Stomach (tissue), 9 donors: Measurements from ENCODE around the gene URI1. TPM values are rescaled to one million over a fixed set of nuclear protein-coding genes. Genes with fewer than 3 reads are reported as not detected.

Experiments used
- DNase-seq, 2 donors: peaks; one replicate each; pipeline versions ENCODE4 v3.0.0 to v3.0.0-alpha.2; 2013 to 2019
- H3K27ac ChIP-seq, 5 donors: fragments of 200-600 bp in 4 of 5; sonication (generic) in 4 of 5; one replicate each; pipeline ENCODE4 v1.5.1; 2013 to 2019; ENCODE audit warnings: mild to moderate bottlenecking in 1 of 5, moderate library complexity in 1 of 5
- H3K27me3 ChIP-seq, 3 donors: fragments of 200-600 bp; sonication (generic); one replicate each; pipeline ENCODE4 v1.5.1; 2017 to 2019; ENCODE audit warnings: mixed run types in 1 of 3
- H3K36me3 ChIP-seq, 4 donors: fragments of 200-600 bp; sonication (generic); 1 replicate in 3 of 4; 2 replicates in 1 of 4; pipeline ENCODE4 v1.5.1; 2016 to 2019
- H3K4me1 ChIP-seq, 4 donors: fragments of 200-600 bp; sonication (generic); one replicate each; pipeline ENCODE4 v1.5.1; 2016 to 2019
- H3K4me3 ChIP-seq, 4 donors: fragments of 200-600 bp; sonication (generic) in 3 of 4; one replicate each; pipeline ENCODE4 v1.5.1; 2016 to 2019; ENCODE audit warnings: mild to moderate bottlenecking in 1 of 4
- H3K9me3 ChIP-seq, 4 donors: fragments of 200-600 bp; sonication (generic); one replicate each; pipeline ENCODE4 v1.5.1; 2016 to 2019
- EP300 ChIP-seq: sonication (generic); formaldehyde crosslinking; IDR thresholded peaks from one replicate; pipeline ENCODE4 v1.6.1; 2017; ENCODE audit warnings: antibody characterized with exemption
- POLR2A ChIP-seq, 4 donors: fragments of 450-650 bp; IDR thresholded peaks; one replicate each; pipeline ENCODE4 v1.6.1; 2016; ENCODE audit warnings: antibody characterized with exemption in 4 of 4, control low read depth in 2 of 4, mild to moderate bottlenecking in 1 of 4, moderate library complexity in 1 of 4
- POLR2AphosphoS5 ChIP-seq, 3 donors: sonication (generic); formaldehyde crosslinking; IDR thresholded peaks; one replicate each; pipeline ENCODE4 v1.6.1; 2016; ENCODE audit warnings: antibody characterized with exemption in 3 of 3
- WGBS, 5 donors: extraction: QIAGEN DNeasy Blood & Tissue Kit in 3 of 5; methylation state at CpG; one replicate each; pipeline versions ENCODE4 v1.1.5 to v1.1.7; 2013 to 2018; 5-methylcytosine and 5-hydroxymethylcytosine counted together
- intact Hi-C: fragments of 100-400 bp; cut with DNase I; formaldehyde crosslinking; loops from one replicate; pipeline ENCODE4 v1.15.1; 2023; ENCODE audit warnings: low total_unique reads
- polyA plus RNA-seq, 3 donors: library from polyadenylated mRNA; stranded (reverse); fragments of 200-250 nt; gene quantifications; one replicate each; pipeline ENCODE4 v1.2.3, GENCODE V29; 2013
- total RNA-seq, 5 donors: library from RNA; depleted of rRNA; stranded (reverse); fragments of >200 nt; gene quantifications; one replicate each; pipeline versions ENCODE4 v1.1.0 to v1.2.3, GENCODE V29; 2014 to 2016
- TF ChIP-seq, protein P1 (sequence below), 7 experiments: fragments of 450-650 bp in 4 of 7; fragments of 200-600 bp in 3 of 7; sonication (generic) in 3 of 7; IDR thresholded peaks; one replicate each; pipeline ENCODE4 v1.5.1; 2016 to 2019; ENCODE audit warnings: antibody characterized with exemption in 7 of 7, control low read depth in 2 of 7, mild to moderate bottlenecking in 1 of 7
- donor health status: healthy with polysubstance abuse.
- donor health status: Bipolar disorder and iron deficiency.
- donor health status: healthy.

Gene URI1
- total and polyA plus RNA-seq, 8 donors, result 19.7 to 122 (median 58.5) TPM

DNA sequence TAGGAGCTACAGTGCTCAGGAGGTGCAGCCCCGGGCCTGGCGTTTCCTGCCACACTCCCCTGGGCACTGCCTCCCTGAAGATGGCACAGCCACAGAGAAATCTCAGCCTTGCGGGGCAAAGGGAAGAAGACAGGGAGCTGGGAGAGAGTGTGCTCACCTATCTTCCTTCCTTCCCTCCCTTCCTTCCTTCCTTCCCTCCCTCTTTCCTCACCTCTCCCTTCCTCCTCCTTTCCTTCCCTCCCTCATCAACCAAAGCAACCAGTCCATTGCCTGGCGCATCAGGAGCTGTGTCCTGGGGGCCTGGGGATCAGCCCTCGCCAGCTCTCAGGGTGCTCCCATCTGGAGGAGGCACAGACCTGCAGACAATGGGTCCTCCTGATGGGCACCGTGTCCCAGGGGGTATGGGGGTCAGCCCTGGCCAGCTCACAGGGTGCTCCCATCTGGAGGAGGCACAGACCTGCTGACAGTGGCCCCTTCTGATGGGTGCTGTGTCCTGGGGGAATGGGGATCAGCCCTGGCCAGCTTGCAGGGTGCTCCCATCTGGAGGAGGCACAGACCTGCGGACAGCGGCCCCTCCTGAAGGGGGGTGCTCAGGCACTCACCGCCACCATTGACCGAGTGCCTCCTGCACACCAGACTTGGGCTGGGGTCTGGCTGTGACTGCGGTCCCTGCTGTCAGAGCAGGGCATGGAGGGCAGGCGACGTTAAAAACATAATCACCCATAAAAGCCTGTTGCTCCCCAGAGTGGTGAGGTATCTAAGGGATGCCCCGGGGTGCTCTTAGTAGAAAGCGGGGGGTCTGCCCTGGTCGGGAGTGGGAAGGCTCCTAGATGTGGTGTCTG is 120.2 kb downstream of the URI1 start:
- intact Hi-C loops, result no loop called here
- DNase-seq, result no peak

DNA sequence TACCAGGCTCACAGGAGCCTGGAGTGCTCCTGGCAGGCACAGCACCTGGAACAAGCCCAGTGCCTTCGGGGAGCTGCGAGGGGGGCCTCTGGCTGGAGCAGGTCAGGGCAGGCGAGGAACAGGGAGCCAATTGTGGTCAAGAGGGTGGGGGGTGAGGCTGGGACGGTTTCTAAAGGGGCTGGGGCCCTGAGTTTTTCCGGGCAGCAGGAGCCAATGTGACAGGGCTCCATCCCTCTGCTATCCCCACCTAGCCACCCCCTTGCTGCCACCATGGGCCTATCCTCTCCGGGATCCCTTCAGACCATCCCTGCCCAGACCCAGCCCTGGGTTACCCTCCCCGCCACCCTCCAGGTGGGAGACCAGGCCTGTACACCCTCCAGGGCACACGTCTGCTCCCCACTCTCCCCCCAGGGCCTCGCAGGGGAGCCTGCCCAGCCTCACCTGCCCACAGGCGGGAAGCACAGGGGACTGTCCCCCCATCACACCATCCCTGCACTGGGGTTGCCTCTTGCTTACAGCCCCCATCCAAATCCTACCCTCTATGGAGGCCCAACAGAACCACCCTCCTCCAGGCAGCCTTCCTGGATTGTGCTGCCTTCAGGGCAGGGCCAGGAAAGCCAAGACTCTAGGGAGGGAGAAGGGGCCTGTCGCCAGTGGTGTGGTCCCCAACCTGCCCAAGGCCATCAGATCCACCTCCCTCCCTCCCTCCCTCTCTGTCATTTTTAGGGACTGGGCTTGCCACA is 121.0 kb downstream of the URI1 start:
- intact Hi-C loops, result no loop called here
- no peaks in the 10 kb centered on the region for H3K4me1 ChIP-seq
- peaks cover 0 to 31% (median 4%) of the 10 kb centered on the region in 3 donors for H3K27me3 ChIP-seq
- no peak overlapping the region for H3K27ac ChIP-seq
- H3K4me3 ChIP-seq, result no peak overlapping the region
- WGBS, 5 donors, result 73 to 90% (median 82%) methylated on average over 9 to 11 of the region's 11 CpGs
- H3K9me3 ChIP-seq, result no peaks in the 10 kb centered on the region
- no peak for DNase-seq
- H3K36me3 ChIP-seq, result no peaks in the 10 kb centered on the region
- TF ChIP-seq POLR2AphosphoS5 (IDR thresholded peaks at IDR 0.05) (no peak), POLR2A (IDR thresholded peaks at IDR 0.05) (no peak), EP300 (no peak)
- TF ChIP-seq, protein P1, sequence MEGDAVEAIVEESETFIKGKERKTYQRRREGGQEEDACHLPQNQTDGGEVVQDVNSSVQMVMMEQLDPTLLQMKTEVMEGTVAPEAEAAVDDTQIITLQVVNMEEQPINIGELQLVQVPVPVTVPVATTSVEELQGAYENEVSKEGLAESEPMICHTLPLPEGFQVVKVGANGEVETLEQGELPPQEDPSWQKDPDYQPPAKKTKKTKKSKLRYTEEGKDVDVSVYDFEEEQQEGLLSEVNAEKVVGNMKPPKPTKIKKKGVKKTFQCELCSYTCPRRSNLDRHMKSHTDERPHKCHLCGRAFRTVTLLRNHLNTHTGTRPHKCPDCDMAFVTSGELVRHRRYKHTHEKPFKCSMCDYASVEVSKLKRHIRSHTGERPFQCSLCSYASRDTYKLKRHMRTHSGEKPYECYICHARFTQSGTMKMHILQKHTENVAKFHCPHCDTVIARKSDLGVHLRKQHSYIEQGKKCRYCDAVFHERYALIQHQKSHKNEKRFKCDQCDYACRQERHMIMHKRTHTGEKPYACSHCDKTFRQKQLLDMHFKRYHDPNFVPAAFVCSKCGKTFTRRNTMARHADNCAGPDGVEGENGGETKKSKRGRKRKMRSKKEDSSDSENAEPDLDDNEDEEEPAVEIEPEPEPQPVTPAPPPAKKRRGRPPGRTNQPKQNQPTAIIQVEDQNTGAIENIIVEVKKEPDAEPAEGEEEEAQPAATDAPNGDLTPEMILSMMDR (IDR thresholded peaks at IDR 0.05), result no peak

More for the DNA sequence above, 120.2 kb downstream of the URI1 start:
- WGBS, 5 donors, result 79 to 84% (median 82%) methylated on average over 9 to 16 of the region's 16 CpGs
- Histone ChIP-seq H3K4me3 (no peak overlapping the region), H3K27me3 (peaks cover 0 to 31% (median 4%) of the 10 kb centered on the region in 3 donors), H3K4me1 (no peaks in the 10 kb centered on the region), H3K36me3 (no peaks in the 10 kb centered on the region), H3K27ac (no peak overlapping the region), H3K9me3 (no peaks in the 10 kb centered on the region)
- TF ChIP-seq POLR2AphosphoS5 (IDR thresholded peaks at IDR 0.05), result no peak
- no peak for TF ChIP-seq EP300
- TF ChIP-seq POLR2A (IDR thresholded peaks at IDR 0.05), result no peak
- TF ChIP-seq, protein P1 (IDR thresholded peaks at IDR 0.05), result no peak

DNA sequence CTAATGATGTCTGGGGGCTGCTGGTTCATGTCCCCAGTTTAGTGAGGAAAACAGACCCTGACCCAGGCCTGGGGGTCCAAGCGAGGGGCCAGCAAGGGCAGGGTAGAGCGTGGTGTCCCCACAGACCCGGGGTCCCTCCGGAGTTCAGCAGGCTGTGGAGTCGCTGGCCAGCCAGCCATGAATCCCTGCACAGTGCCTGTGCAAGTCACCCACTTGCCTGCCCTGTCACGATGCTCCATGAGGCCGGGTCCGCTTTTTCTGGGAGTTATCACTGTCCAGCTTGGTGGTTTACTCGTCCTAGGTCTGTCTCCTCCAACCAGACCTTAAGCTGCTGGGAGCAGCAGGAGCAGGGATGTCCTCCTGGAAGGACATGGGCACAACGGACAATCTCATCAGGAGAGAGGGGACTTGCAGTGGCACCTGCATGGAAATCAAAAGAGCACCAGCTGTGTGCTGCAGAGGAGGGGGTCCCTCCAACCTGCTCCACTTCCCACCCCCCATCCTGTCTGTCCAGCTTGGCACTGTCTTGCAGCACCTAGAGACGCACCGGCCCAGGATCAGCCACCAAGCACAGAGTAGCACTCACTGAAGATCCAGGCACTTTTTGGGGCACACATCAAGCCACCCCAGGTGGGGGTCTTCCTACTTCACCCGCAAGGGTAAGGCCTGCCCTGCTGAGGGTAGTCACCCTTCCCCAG is 121.8 kb downstream of the URI1 start:
- Histone ChIP-seq H3K36me3 (no peaks in the 10 kb centered on the region), H3K4me3 (no peak overlapping the region), H3K27me3 (peaks cover 0 to 31% (median 4%) of the 10 kb centered on the region in 3 donors), H3K9me3 (no peaks in the 10 kb centered on the region), H3K27ac (no peak overlapping the region), H3K4me1 (no peaks in the 10 kb centered on the region)
- WGBS, 5 donors, result 80 to 86% (median 84%) methylated on average over 1 to 13 of the region's 13 CpGs
- DNase-seq, result no peak
- TF ChIP-seq EP300 (no peak), POLR2A (IDR thresholded peaks at IDR 0.05) (no peak), POLR2AphosphoS5 (IDR thresholded peaks at IDR 0.05) (no peak)
- TF ChIP-seq, protein P1 (IDR thresholded peaks at IDR 0.05), result no peak
- intact Hi-C loops, result no loop called here

DNA sequence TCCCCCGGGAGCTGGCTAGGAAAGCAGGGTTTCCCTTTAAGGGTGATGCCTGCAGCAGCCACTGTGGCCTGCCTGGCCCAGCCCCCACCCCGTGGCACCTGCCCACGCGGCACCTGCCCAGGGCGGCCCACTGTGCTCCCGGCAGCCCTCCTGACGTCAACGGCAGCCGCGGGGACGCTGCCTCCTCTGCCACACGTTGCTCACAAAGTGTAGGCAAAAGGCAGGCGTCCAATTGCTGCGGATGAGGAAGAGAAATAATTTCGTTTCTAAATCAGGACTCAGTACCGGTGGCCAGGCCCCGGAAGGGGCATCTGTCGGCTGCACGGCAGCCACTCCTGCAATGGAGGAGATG is 122.3 kb downstream of the URI1 start:
- WGBS, 5 donors, result 66 to 76% (median 70%) methylated on average over 10 to 19 of the region's 19 CpGs
- Histone ChIP-seq H3K27me3 (peaks cover 0 to 31% (median 4%) of the 10 kb centered on the region in 3 donors), H3K27ac (no peak overlapping the region), H3K4me1 (no peaks in the 10 kb centered on the region), H3K36me3 (no peaks in the 10 kb centered on the region), H3K4me3 (no peak overlapping the region), H3K9me3 (no peaks in the 10 kb centered on the region)
- intact Hi-C loops, result no loop called here
- no peak for DNase-seq
- TF ChIP-seq, protein P1 (IDR thresholded peaks at IDR 0.05), result no peak
- TF ChIP-seq EP300 (no peak), POLR2AphosphoS5 (IDR thresholded peaks at IDR 0.05) (no peak), POLR2A (IDR thresholded peaks at IDR 0.05) (no peak)
